RWPE2 (cell line): ENCODE results near the gene FIZ1.

Source experiments
- ATAC-seq: fragments of 200-7000 bp; cut with Tn5 transposase; 3 replicates; pipeline ENCODE4 v1.9.1; 2021; ENCODE audit warnings: low read depth
- DNase-seq: peaks from one replicate; pipeline ENCODE4 v3.0.0-alpha.2; 2020; ENCODE audit warnings: low spot score
- H3K27ac ChIP-seq: fragments of 450-650 bp; 2 replicates; pipeline ENCODE4 v1.5.1; 2017; ENCODE audit warnings: mild to moderate bottlenecking; ENCODE audit not compliant: poor library complexity, severe bottlenecking
- H3K27me3 ChIP-seq: fragments of 250-450 bp; sonication (Bioruptor Pico); 2 replicates; pipeline ENCODE4 v1.5.1; 2021; ENCODE audit warnings: mild to moderate bottlenecking, moderate library complexity; ENCODE audit not compliant: insufficient read depth, poor library complexity, severe bottlenecking
- H3K36me3 ChIP-seq: fragments of 250-450 bp; sonication (Bioruptor Pico); 2 replicates; pipeline ENCODE4 v1.5.1; 2020; ENCODE audit warnings: low read depth, mild to moderate bottlenecking, moderate library complexity
- H3K4me1 ChIP-seq: fragments of 250-450 bp; sonication (Bioruptor Pico); 2 replicates; pipeline ENCODE4 v1.5.1; 2021; ENCODE audit warnings: mild to moderate bottlenecking, moderate library complexity; ENCODE audit not compliant: insufficient read depth, poor library complexity, severe bottlenecking
- H3K4me3 ChIP-seq: fragments of 250-450 bp; sonication (Bioruptor Pico); 2 replicates; pipeline ENCODE4 v1.5.1; 2021; ENCODE audit warnings: mild to moderate bottlenecking, moderate library complexity; ENCODE audit not compliant: severe bottlenecking
- H3K9me3 ChIP-seq: fragments of 250-450 bp; sonication (Bioruptor Pico); 2 replicates; pipeline ENCODE4 v1.5.1; 2021; ENCODE audit warnings: mild to moderate bottlenecking, moderate library complexity; ENCODE audit not compliant: severe bottlenecking
- CTCF ChIP-seq: fragments of 450-650 bp; IDR thresholded peaks from one replicate; pipeline ENCODE4 v1.5.1; 2017; ENCODE audit warnings: mild to moderate bottlenecking, moderate library complexity; ENCODE audit not compliant: poor library complexity, severe bottlenecking

Gene FIZ1

GRCh38 chr19:55613930-55614710 is 14.8 kb upstream of the FIZ1 start:
- Histone ChIP-seq H3K4me3 (no peak overlapping the region), H3K9me3 (no peaks in the 10 kb centered on the region), H3K36me3 (peaks cover 32% of the 10 kb centered on the region), H3K4me1 (no peaks in the 10 kb centered on the region), H3K27ac (no peak overlapping the region), H3K27me3 (no peaks in the 10 kb centered on the region)
- no peak for DNase-seq
- ATAC-seq = no peak
- TF ChIP-seq CTCF = no peak

GRCh38 chr19:55613396-55613795 is 14.1 kb upstream of the FIZ1 start:
- H3K36me3 ChIP-seq = peaks cover 37% of the 10 kb centered on the region
- ATAC-seq = no peak
- H3K9me3 ChIP-seq = no peaks in the 10 kb centered on the region
- H3K4me1 ChIP-seq = no peaks in the 10 kb centered on the region
- no peaks in the 10 kb centered on the region for H3K27me3 ChIP-seq
- no peak for DNase-seq
- no peak overlapping the region for H3K27ac ChIP-seq
- TF ChIP-seq CTCF = no peak
- no peak overlapping the region for H3K4me3 ChIP-seq

GRCh38 chr19:55611983-55612645 is 12.8 kb upstream of the FIZ1 start:
- H3K36me3 ChIP-seq = peaks cover 36% of the 10 kb centered on the region
- H3K27me3 ChIP-seq = no peaks in the 10 kb centered on the region
- H3K4me3 ChIP-seq = no peak overlapping the region
- ATAC-seq (no peak), DNase-seq (no peak)
- no peak overlapping the region for H3K27ac ChIP-seq
- no peaks in the 10 kb centered on the region for H3K4me1 ChIP-seq
- TF ChIP-seq CTCF = no peak
- no peaks in the 10 kb centered on the region for H3K9me3 ChIP-seq

- H3K36me3 ChIP-seq = peaks cover 38% of the 10 kb centered on the region
- ATAC-seq (no peak), DNase-seq (no peak)
- H3K4me3 ChIP-seq = no peak overlapping the region
- H3K4me1 ChIP-seq = peaks cover 5% of the 10 kb centered on the region
- H3K27me3 ChIP-seq = no peaks in the 10 kb centered on the region
- TF ChIP-seq CTCF = no peak
- no peak overlapping the region for H3K27ac ChIP-seq
- H3K9me3 ChIP-seq = no peaks in the 10 kb centered on the region
Observed at GRCh38 chr19:55611300-55611982, 12.1 kb upstream of the FIZ1 start.
